22Rv1 (cell line): ENCODE data around the gene RAET1E.

ENCODE experiments used
- CTCF ChIP-seq: fragments of 450-650 bp; IDR thresholded peaks from 2 replicates; pipeline ENCODE4 v1.5.1; 2017; ENCODE audit warnings: mild to moderate bottlenecking
- ZFX ChIP-seq: fragments of 450-650 bp; IDR thresholded peaks from 2 replicates; pipeline ENCODE4 v1.6.1; 2017; ENCODE audit warnings: antibody characterized with exemption, borderline replicate concordance

- TF ChIP-seq CTCF (no peak), ZFX (no peak)
Observed at GRCh38 chr6:149904661-149905370, 6.9 kb upstream of the RAET1E start.
